HepG2 (cell line): ENCODE measurements around the gene TXNDC16. TPM values are rescaled to one million over a fixed set of nuclear protein-coding genes. Genes with fewer than 3 reads are reported as not detected.

Experiments
- CREB1 ChIP-seq, 2 experiments: fragments of 450-650 bp in 1 of 2; IDR thresholded peaks; 2 replicates each; pipeline ENCODE4 v1.6.1; 2016 to 2017; ENCODE audit warnings: control low read depth in 1 of 2, mild to moderate bottlenecking in 1 of 2, missing compliant biosample characterization in 1 of 2, missing genetic modification characterization in 1 of 2
- DNMT3B ChIP-seq: conservative IDR thresholded peaks from 2 replicates; pipeline ENCODE4 v1.6.1; 2016; ENCODE audit warnings: missing biosample characterization, control low read depth
- MXI1 ChIP-seq: IDR thresholded peaks from 3 replicates; pipeline ENCODE4 v1.6.1; 2012; ENCODE audit warnings: low read depth, low read length, inconsistent platforms, borderline replicate concordance
- SMAD9 ChIP-seq: sonication (generic); formaldehyde crosslinking; IDR thresholded peaks from 2 replicates; pipeline ENCODE4 v1.5.1; 2020; ENCODE audit warnings: mild to moderate bottlenecking, missing genetic modification reagents
- SP5 ChIP-seq: IDR thresholded peaks from 2 replicates; pipeline ENCODE4 v1.6.1; 2016; ENCODE audit warnings: low read depth, borderline replicate concordance
- SRSF4 ChIP-seq: fragments of 200-400 bp; formaldehyde crosslinking; IDR thresholded peaks from one replicate; pipeline ENCODE4 v1.6.1; 2018; ENCODE audit warnings: mild to moderate bottlenecking, low read depth, low read length, moderate library complexity; ENCODE audit not compliant: poor library complexity, severe bottlenecking
- ZFP37 ChIP-seq: sonication (generic); formaldehyde crosslinking; IDR thresholded peaks from 2 replicates; pipeline ENCODE4 v1.4.0; 2020; ENCODE audit warnings: missing genetic modification reagents, borderline replicate concordance
- ZNF30 ChIP-seq: sonication (generic); formaldehyde crosslinking; IDR thresholded peaks from 2 replicates; pipeline ENCODE4 v1.5.0; 2020; ENCODE audit warnings: mild to moderate bottlenecking, missing genetic modification reagents
- ZNF670 ChIP-seq: sonication (generic); formaldehyde crosslinking; IDR thresholded peaks from 2 replicates; pipeline ENCODE4 v1.8.0; 2022; ENCODE audit warnings: mild to moderate bottlenecking, missing genetic modification reagents, borderline replicate concordance
- ZNF75D ChIP-seq: sonication (generic); formaldehyde crosslinking; IDR thresholded peaks from 2 replicates; pipeline ENCODE4 v1.8.1; 2023; ENCODE audit warnings: missing genetic modification reagents, mild to moderate bottlenecking, borderline replicate concordance
- ZNF816 ChIP-seq: sonication (generic); formaldehyde crosslinking; IDR thresholded peaks from 2 replicates; pipeline ENCODE4 v1.8.0; 2022; ENCODE audit warnings: missing genetic modification reagents, mild to moderate bottlenecking, borderline replicate concordance
- polyA plus RNA-seq, 8 experiments: library from polyadenylated mRNA; depleted of rRNA in 3 of 8; stranded (reverse) in 7 of 8; unstranded in 1 of 8; fragments of >200 nt; fragmentation: Illumina TruSeq in 4 of 8; extraction: Trizol in 4 of 8; gene quantifications; 2 replicates each; pipeline versions ENCODE4 v1.2.1 to v1.2.3, GENCODE V29; 2011 to 2016; ENCODE audit warnings: low read depth in 4 of 8, missing spikeins in 1 of 8, mixed read lengths in 1 of 8; ENCODE audit not compliant: insufficient read depth in 1 of 8
- total RNA-seq, 5 experiments: library from RNA; depleted of rRNA; stranded (reverse); fragments of >200 nt; fragmentation: Illumina TruSeq; extraction: Trizol; gene quantifications; 2 replicates each; pipeline ENCODE4 v1.2.3, GENCODE V29; 2016; ENCODE audit warnings: low read depth in 1 of 5
- TF ChIP-seq, protein P1 (sequence below): sonication (generic); formaldehyde crosslinking; IDR thresholded peaks from 2 replicates; pipeline ENCODE4 v1.5.0; 2020; ENCODE audit warnings: mild to moderate bottlenecking, missing genetic modification reagents, borderline replicate concordance
- TF ChIP-seq, protein P2 (sequence below): sonication (generic); formaldehyde crosslinking; IDR thresholded peaks from 2 replicates; pipeline ENCODE4 v1.4.0; 2020; ENCODE audit warnings: low read depth, mild to moderate bottlenecking, missing genetic modification reagents
- TF ChIP-seq, protein P3 (sequence below): sonication (generic); formaldehyde crosslinking; IDR thresholded peaks from 2 replicates; pipeline ENCODE4 v1.5.0; 2020; ENCODE audit warnings: mild to moderate bottlenecking, missing genetic modification reagents
- TF ChIP-seq, protein P4 (sequence below): sonication (generic); formaldehyde crosslinking; IDR thresholded peaks from 2 replicates; pipeline ENCODE4 v1.8.0; 2022; ENCODE audit warnings: missing genetic modification reagents, mild to moderate bottlenecking, inconsistent platforms, borderline replicate concordance
- TF ChIP-seq, protein P5 (sequence below): IDR thresholded peaks from 2 replicates; pipeline ENCODE4 v1.6.1; 2016; ENCODE audit warnings: low read depth

The TXNDC16 gene
- total and polyA plus RNA-seq, 2 of the 13 experiments (the other 11 are each of a cell fraction or from before 2014, with no cell fraction given) = 4.6 to 6.2 TPM

DNA sequence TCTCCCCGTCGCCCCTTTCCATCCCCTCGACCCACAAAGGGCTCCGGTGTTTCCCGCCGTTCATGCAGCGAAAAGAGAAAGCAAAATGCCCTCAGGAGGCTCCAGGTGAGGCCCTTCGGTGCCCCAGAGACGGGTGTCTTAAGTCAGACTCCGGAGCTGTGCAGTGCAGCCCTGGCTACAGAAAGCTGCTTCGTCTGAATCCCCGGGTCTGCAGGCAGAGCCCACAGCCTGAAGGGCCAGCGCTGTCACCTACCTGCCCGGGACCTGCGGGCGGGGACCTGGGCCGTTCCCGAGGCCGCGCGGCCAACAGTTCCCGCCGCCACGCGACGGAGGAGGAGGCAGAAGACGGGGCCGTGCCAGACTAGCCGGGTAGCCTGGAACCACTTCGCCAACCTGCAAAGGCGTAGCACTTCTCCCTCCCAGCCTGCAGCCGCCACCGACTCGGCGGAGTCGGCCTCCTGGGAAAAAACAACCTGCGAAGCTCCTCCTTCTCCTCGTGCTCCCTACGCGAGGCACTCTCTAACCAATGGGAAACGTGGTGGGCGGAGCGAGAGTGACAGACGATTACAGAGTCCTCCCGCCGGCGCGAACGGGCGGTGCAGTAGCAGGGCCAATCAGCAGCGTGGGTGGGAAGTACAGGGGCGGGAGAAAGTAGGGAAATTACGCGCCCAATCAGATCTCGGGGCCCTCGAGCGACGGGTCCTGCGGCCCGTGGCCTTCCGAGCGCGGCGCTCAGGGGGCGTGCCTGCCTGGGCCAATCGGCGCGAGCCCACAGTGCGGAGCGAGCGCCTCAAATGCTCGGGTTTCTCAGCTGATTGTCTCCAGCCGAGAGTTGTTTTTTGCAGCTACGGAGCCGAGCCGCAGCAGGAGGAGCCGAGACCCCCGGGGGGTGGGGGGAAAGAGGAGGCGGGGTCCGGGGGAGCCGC is at the start of gene TXNDC16, which contains the start of gene GPR137C (continued):
- TF ChIP-seq, protein P1, sequence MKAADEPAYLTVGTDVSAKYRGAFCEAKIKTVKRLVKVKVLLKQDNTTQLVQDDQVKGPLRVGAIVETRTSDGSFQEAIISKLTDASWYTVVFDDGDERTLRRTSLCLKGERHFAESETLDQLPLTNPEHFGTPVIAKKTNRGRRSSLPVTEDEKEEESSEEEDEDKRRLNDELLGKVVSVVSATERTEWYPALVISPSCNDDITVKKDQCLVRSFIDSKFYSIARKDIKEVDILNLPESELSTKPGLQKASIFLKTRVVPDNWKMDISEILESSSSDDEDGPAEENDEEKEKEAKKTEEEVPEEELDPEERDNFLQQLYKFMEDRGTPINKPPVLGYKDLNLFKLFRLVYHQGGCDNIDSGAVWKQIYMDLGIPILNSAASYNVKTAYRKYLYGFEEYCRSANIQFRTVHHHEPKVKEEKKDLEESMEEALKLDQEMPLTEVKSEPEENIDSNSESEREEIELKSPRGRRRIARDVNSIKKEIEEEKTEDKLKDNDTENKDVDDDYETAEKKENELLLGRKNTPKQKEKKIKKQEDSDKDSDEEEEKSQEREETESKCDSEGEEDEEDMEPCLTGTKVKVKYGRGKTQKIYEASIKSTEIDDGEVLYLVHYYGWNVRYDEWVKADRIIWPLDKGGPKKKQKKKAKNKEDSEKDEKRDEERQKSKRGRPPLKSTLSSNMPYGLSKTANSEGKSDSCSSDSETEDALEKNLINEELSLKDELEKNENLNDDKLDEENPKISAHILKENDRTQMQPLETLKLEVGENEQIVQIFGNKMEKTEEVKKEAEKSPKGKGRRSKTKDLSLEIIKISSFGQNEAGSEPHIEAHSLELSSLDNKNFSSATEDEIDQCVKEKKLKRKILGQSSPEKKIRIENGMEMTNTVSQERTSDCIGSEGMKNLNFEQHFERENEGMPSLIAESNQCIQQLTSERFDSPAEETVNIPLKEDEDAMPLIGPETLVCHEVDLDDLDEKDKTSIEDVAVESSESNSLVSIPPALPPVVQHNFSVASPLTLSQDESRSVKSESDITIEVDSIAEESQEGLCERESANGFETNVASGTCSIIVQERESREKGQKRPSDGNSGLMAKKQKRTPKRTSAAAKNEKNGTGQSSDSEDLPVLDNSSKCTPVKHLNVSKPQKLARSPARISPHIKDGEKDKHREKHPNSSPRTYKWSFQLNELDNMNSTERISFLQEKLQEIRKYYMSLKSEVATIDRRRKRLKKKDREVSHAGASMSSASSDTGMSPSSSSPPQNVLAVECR = peak; percentile 95
- TF ChIP-seq CREB1 (IDR thresholded peaks at IDR 0.05) (peak; percentile 85), CREB1 (CRISPR knock-in tag; IDR thresholded peaks at IDR 0.05) (peak; percentile 90), ZNF816 (CRISPR knock-in tag) (peak; percentile 69), SRSF4 (no peak), SP5 (CRISPR knock-in tag) (peak; percentile 61; the same call in 1 of the 2 replicates), DNMT3B (CRISPR knock-in tag) (0 out of 2 replicates have a peak, but pooled peaks have one; percentile 81), MXI1 (peak; percentile 81; the same call in 1 of the 3 replicates), SMAD9 (CRISPR knock-in tag) (0 out of 2 replicates have a peak, but pooled peaks have one; percentile 42), ZFP37 (CRISPR knock-in tag) (0 out of 2 replicates have a peak, but pooled peaks have one; percentile 10), ZNF75D (CRISPR knock-in tag) (no peak), ZNF30 (CRISPR knock-in tag) (no peak), ZNF670 (CRISPR knock-in tag) (no peak)
- TF ChIP-seq, protein P2, sequence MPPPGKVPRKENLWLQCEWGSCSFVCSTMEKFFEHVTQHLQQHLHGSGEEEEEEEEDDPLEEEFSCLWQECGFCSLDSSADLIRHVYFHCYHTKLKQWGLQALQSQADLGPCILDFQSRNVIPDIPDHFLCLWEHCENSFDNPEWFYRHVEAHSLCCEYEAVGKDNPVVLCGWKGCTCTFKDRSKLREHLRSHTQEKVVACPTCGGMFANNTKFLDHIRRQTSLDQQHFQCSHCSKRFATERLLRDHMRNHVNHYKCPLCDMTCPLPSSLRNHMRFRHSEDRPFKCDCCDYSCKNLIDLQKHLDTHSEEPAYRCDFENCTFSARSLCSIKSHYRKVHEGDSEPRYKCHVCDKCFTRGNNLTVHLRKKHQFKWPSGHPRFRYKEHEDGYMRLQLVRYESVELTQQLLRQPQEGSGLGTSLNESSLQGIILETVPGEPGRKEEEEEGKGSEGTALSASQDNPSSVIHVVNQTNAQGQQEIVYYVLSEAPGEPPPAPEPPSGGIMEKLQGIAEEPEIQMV (CRISPR knock-in tag) = no peak; the same call in 1 of the 2 replicates
- TF ChIP-seq, protein P3, sequence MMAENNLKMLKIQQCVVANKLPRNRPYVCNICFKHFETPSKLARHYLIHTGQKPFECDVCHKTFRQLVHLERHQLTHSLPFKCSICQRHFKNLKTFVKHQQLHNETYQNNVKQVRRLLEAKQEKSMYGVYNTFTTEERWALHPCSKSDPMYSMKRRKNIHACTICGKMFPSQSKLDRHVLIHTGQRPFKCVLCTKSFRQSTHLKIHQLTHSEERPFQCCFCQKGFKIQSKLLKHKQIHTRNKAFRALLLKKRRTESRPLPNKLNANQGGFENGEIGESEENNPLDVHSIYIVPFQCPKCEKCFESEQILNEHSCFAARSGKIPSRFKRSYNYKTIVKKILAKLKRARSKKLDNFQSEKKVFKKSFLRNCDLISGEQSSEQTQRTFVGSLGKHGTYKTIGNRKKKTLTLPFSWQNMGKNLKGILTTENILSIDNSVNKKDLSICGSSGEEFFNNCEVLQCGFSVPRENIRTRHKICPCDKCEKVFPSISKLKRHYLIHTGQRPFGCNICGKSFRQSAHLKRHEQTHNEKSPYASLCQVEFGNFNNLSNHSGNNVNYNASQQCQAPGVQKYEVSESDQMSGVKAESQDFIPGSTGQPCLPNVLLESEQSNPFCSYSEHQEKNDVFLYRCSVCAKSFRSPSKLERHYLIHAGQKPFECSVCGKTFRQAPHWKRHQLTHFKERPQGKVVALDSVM (CRISPR knock-in tag) = no peak; the same call in 1 of the 2 replicates
- TF ChIP-seq, protein P4, sequence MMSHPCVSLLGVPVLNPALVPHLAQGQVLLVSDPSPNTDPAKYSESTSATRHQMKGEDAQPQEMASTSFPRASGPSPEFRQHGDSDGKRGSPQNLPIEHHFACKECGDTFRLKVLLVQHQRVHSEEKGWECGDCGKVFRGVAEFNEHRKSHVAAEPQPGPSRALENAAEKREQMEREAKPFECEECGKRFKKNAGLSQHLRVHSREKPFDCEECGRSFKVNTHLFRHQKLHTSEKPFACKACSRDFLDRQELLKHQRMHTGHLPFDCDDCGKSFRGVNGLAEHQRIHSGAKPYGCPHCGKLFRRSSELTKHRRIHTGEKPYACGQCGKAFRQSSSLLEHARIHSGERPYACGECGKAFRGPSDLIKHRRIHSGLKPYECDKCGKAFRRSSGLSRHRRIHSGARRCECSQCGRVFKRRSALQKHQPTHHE = peak; percentile 78
- TF ChIP-seq, protein P5, sequence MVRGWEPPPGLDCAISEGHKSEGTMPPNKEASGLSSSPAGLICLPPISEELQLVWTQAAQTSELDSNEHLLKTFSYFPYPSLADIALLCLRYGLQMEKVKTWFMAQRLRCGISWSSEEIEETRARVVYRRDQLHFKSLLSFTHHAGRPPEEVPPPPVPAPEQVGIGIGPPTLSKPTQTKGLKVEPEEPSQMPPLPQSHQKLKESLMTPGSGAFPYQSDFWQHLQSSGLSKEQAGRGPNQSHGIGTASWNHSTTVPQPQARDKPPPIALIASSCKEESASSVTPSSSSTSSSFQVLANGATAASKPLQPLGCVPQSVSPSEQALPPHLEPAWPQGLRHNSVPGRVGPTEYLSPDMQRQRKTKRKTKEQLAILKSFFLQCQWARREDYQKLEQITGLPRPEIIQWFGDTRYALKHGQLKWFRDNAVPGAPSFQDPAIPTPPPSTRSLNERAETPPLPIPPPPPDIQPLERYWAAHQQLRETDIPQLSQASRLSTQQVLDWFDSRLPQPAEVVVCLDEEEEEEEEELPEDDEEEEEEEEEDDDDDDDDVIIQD (CRISPR knock-in tag) = peak; percentile 92
